HG02938 (cell line): Measurements from ENCODE around the gene MIOX.

Experiments used
- ATAC-seq: cut with Tn5 transposase; IDR thresholded peaks from one replicate; pipeline ENCODE4 v1.9.1; 2021; ENCODE audit warnings: mild to moderate bottlenecking, moderate library complexity; ENCODE audit not compliant: unreplicated experiment

The MIOX gene

DNA sequence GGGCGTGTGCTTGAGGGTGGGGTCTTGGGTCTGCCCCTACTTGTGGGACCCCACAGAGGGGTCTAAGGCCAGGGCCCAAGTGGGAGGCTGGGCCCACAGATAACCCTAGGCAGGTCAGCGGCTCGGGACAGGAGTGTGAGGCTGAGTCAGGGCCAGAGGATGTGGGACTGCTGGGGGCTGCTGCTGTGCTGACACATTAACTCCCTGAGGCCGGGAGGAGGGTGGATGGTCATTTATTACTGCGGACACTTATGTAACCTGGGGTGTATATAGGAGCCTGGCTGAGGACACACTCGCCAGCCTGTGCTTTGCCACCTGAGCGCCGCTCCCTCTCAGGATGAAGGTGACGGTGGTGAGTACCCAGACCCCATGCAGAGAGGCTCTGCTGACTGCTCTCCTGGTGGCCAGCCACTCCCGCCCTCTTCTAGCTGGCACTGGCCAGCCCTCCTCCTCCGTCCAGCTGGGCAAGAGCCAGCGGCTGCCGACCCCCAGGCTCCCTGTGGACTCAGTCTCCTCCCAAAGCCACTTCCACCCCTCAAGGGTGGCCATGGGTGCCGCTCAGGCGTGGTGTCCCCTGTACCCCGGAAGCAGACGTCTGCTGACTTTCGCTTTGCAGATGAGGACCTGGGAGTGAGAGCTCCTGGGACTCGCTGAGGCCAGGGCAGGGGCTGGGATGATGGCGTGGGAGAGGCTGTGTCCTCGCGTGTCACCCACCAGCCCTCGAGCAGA is at the start of gene MIOX:
MIOX (plus strand) TSS at position 299 of the 729 bp plus-strand sequence; CDS start at position 338, 39 bp downstream.
- ATAC-seq, result no peak

DNA sequence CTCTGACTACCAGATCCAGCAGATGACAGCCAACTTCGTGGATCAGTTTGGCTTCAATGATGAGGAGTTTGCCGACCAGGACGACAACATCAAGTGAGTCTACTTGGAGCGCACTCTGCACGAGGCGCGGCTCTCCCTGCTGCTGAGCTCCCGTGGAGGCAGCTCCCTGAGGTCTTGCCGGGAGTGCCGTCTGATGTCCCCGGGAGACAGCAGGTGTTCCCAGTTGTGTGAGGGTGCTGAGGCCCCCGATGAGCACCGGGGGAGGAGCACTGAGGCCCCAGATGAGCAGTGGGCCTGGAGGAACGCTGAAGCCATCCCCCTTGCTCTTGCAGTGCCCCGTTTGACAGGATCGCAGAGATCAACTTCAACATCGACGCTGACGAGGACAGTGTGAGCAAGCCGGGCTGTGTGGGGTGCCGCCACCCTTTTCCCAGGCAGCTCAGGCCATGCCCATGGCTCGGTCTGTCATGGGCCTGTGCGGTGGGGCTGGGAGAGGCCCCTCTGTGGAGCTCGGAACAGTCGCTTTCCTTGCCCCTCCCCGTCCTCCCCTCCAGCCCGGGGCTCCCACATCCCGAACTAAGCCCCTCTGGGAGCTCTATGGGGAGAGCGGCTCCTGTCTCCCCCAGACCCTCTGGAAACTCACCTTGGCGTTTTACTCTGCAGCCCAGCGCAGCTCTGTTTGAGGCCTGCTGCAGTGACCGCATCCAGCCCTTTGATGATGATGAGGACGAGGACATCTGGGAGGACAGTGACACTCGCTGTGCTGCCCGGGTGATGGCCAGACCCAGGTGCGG is 49.0 kb upstream of the MIOX start:
- ATAC-seq, result no peak

DNA sequence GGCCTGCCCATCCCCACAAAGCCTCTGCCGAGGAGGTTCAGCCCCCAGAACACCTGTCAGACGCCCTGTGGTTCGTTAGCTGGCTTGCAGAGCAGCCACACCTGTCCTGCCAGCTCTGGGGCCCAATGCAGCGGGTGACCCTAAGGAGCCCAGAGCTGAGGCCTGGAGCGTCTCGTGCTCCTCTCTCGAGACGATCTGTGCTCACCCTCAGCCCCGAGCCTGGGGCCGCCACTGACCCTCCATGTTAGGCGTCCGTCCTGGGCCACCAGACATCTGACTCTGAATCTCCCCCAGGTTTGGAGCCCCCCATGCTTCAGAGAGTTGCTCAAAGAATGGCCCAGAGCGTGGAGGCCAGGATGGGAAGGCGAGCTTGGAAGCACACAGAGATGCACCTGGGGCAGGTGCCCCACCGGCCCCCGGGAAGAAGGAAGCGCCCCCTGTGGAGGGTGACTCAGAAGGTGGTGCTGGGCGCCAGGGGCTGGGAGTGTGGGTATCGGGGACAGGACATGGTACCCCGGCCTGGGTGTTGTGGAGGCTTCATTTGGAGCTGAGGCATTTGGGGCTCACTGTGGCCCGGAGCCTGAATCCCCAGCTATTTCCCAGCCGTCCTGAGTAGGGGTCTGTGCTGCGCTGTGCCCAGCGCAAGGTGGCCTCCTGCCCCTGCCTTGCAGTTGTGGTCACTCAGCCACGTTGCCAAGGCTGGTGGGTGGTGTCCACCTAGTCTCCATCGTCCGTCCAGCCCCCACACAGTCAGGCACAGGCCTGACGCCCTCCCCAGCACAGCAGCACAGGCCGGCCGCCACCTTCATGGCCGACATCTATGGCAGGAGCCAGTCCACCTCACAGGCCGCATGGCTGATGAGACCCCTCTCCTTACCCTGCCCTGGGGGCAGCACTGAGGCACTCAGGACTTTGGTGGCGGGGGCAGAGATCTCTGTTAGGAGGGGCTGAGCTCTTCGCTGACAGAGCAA is 48.1 kb upstream of the MIOX start:
- no peak for ATAC-seq

- ATAC-seq, result no peak
These were observed 47.3 kb upstream of the MIOX start for GRCh38 chr22:50439314-50439870.

DNA sequence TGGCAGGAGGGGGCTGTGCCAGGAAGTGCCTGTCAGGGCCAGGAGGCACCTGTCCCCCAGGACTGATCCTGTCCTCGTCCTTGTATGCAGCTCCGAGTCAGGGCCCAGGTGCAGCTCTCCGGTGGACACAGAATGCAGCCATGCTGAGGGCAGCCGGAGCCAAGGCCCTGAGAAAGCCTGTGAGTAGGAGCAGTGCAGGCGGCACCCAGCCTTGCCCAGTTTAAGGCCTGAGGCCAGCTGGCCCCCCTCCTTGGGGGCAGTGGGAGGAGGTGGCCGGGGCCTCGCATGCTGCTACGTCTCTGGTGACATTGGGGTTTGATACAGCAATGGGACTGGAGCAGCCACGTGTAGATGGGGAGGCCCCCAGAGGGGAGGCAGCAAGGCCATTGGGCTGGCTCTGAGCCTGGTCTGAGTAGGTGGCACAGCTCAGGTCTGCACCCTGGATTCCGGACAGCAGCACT is 46.8 kb upstream of the MIOX start:
- ATAC-seq, result no peak

DNA sequence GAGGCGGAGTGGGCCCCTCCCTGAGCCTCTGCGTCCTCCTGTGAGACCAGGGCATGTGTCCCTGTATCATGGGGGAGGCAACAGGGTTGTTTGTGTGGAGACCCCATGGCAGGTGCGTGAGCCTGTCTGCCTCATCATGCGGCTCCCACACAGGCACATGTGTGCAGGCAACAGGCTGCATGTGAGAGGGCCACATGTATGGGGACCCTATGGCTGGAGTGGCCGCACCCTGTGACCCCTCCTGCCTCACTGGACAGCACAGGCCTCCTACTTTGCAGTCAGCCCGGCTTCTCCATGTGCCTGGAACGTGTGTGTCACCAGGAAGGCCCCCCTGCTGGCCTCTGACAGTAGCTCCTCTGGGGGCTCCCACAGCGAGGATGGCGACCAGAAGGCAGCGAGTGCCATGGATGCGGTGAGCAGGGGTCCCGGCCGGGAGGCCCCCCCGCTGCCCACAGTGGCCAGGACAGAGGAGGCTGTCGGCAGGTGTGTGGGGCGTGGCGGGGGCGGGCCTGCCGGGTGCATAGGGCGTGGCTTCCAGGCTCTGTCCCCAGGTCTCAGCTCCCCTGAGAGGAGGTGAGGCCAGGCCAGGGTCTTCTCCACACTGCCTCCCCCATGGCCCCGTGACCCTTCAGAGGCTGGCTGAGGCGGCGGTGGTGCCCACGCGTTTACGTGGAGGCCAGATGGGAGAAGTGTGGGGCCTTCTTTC is 46.0 kb upstream of the MIOX start:
- no peak for ATAC-seq

DNA sequence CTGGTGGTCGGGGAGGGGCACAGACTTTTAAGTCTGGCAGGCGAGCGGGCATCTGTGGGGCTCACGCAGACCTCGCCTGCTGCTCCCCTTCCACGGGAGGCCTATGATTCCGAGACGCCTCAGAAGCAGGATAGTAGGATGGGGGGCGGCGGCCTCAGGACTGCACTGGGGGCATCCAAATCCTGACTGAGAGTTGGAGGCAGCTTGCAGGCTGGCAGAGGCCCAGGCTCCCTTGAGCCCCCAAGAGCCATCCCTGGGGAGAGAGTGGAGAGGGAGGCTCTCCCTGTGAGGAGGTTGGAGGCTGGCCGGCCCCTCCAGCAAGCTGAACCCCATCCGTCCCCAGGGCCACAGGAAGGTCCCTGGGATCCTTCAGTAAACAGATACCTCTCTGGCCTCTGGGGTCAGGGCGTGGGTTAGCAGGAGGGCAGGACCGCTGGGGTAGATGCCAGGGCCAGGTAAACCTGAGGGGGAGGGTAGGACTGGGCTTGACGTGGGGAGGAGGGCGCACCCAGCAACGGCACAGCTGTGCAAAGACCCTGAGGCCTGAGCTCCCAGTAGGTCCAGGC is 45.1 kb upstream of the MIOX start:
- no peak for ATAC-seq

DNA sequence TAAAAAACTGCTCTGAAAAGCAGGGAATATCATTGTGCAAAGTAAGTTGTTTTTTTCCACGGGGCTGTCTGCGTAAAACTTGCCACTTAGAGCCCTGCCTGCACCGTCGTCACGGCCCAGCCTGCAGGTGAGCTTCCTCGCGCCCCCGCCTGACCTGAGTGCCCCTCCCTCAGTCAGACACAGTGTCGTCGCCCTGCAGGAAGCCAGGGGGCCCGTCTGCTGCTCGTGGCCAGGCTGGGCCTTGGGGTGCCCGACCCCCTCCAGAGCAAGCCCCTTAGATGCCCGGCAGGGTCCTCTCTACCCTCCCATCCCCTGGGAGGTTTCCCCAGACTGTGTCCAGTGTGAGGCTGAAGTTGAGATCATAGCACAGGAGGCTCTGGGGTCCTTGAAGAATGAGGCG is 43.5 kb upstream of the MIOX start:
- no peak for ATAC-seq

- no peak for ATAC-seq
These were observed 42.6 kb upstream of the MIOX start for GRCh38 chr22:50443801-50444625.

DNA sequence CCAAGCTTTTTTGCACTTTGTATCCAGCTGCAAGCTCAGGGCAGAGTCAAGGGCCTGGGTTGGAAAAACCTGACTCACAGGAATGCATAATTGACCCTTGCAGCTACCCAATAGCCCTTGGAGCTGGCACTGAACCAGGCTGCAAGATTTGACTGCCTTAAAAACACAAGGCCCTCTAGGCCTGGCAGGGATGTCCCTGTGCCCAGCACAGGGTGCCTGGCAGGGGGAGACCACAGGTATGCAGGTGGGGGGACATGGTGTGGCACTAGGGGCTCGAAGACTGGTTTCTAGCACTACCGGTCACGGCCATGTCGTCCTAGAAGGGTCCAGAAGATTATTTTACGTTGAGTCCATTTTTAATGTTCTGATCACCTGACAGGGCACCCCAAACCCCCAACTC is 42.0 kb upstream of the MIOX start:
- no peak for ATAC-seq

DNA sequence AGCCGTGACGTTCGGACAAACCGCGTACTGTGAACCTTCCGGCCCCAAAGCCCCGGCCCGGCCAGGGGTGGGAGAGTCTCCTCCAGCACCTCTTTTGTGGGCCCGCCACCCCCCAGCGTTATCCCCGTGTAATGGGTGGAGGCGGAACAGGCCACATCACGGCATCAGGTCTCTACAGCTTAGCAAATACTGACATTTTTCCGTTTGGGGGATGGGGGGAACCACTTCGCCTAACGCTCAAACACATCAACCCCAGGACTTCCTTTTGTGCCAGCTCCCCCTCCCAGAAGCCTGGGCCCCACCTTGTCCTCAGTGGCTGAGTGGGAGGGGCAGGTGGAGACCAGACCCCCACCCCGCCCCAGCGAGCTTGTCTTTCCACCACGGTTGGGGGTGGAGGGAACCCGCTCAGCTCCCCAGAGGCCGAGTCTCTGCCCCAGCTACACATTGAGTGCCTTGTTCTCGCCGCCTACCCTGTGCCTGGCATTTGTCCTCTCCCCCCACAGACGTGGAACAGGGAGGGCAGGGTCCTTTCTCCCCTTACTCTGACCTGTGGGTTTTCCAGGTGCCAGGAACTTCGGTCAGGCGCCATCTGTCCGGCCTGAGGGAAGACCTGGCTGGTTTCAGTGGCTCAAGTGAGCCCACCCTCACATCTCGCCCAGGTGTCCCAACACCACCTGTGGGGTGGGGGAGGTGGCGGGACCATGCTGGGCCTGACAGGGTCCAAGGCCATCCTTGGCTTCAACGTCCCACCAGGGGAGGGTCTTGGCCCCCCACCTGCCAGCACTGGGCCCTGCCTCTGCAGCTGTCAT is 41.4 kb upstream of the MIOX start:
- ATAC-seq, result no peak

DNA sequence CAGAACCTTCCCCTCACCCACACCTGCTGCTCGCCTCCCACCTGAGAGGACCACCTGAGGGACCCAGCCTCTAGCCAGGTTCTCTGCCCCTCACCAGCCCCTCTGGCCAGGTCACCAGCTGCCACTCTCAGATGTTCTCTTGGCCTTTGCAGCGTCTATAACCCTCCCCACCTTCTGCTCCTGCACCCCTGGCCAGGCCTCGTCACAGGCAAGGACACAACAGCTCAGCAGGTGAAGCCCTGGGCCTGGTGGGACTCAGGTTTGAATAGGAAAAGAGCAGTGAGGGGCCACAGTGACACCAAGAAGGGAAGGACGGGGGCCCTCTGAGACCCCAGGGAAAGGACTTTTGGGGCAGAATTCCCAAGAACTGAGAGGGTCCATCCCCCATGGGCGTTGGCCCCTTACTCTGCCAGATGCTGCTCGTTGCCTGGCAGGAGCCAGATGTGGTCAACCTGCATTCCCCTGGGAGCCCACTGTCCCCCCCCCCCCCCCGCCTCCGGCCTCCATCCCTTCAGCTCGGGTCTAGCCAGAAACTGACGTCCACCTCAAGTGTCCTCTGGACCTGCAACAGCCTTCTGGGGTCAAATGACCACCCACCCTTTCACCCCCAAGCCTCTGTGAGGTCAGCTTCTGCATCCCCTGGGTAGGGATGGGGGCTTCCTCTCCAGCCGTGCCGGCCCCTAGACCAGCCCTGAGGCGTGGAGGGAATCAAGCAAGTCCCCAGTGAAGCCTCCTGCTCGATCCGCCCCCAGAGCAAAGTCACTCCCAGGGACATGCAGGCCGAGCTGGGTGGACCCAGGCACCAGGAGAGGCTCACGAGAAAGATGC is 40.6 kb upstream of the MIOX start:
- no peak for ATAC-seq

DNA sequence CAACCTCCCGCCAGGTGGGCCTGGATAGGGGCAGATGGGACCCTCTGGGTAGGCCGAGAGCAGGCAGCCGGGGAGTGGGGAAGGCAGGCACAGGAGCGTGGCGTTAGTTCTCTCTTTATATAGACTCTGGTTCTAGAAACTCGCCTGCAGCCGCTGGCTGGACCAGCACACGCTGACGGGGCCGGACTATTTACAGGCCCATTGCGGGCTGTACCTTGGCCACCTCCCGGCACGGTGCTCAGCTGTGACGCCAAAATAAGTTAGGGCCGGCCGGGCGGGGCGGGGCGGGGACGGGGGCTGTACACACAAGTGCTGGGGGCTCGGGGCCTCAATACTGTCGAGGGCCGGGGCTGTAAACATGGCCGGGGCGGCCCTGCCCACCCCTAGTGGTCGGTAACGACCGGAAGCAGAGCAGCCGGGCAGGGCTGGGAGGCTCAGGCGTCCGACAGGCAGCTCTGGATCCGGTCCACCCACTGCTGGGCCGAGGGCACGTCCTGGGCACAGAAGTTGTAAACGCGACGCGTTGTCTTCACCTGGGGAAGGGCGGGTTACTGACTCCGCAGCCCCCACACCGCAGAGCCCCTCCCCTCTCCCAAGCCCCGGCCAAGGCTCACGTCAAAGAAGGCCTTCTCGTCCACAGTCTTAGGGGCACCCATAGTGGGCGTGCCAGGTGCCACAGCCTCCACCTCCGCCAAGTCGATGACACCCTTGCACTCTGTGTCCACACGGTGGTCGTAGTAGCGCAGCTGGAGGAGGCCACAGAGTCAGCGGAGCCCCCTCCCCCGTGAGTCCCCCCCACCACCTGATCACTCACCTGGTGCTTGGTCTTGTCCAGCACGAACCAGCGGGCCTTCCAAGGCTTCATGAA is 39.7 kb upstream of the MIOX start:
- ATAC-seq, result no peak

DNA sequence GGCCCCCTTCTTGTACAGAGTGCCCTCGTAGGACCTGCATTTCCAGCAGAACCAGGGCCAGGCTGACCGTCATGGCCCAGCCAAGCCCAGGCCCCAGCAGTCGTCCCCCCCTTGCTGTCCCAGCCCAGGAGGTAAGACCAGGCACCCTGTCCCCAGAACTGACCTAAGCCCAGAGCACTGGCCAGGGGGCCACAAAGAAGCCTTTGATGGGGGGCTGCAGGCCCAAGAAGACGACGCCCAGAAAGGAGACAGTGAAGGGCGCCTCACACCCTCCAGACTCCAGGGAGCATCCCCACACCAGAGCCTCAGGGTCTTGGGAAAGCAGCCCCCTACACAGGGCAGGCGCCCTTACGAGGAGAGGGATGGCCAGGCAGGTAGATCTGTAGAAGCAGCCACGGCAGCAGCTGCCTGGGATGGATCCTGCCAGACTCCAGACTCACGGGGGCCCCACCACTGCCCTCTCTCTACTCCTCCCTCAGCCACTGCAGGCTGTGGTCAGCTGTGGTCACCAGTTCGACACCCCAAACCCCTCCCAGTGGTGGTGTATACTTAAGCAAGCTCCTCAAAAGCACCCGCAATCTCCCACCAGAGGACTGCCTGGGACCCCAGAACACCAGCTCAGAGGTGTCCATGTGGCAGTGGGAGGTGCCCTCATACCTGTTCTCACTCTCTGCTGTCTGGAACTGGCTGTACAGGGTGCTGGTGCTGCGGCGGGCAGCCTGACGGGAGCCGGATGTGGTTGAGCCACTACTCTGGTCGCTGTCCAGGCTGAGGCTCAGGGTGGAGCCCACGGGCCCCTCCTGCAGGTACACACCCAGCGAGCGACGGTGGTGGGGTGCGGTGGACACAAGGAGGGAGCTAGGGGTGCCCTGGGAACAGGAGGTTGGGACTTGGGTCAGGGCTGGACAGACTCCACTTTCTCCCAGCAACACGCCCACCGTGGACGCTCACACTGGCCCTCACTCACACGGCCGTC is 38.8 kb upstream of the MIOX start:
- no peak for ATAC-seq

GRCh38 chr22:50452649-50453048 is 34.0 kb upstream of the MIOX start:
- no peak for ATAC-seq
